Liver (tissue), 3 donors: ENCODE measurements around the gene PDZD2.

Experiments used
- CTCF ChIP-seq: fragments of 150-350 bp; IDR thresholded peaks from 2 replicates; pipeline ENCODE4 v1.5.1; 2017; ENCODE audit warnings: improper control_type of control experiment, low read depth, low read length; ENCODE audit not compliant: missing input control
- EGR1 ChIP-seq, 2 donors: IDR thresholded peaks; 2 replicates each; pipeline ENCODE4 v1.6.1; 2016 to 2018; ENCODE audit warnings: antibody characterized with exemption in 2 of 2, low read depth in 2 of 2
- FOXA1 ChIP-seq: IDR thresholded peaks from 2 replicates; pipeline ENCODE4 v1.6.1; 2016; ENCODE audit warnings: antibody characterized with exemption
- GABPA ChIP-seq, 2 donors: IDR thresholded peaks in 1 of 2; conservative IDR thresholded peaks in 1 of 2; 2 replicates each; pipeline ENCODE4 v1.6.1; 2016; ENCODE audit warnings: antibody characterized with exemption in 2 of 2, mild to moderate bottlenecking in 1 of 2, moderate library complexity in 1 of 2
- HNF4G ChIP-seq: IDR thresholded peaks from 2 replicates; pipeline ENCODE4 v1.6.1; 2016; ENCODE audit warnings: antibody characterized with exemption
- JUND ChIP-seq, 2 donors: IDR thresholded peaks; 2 replicates each; pipeline ENCODE4 v1.6.1; 2016; ENCODE audit warnings: antibody characterized with exemption in 2 of 2
- MAX ChIP-seq: IDR thresholded peaks from 2 replicates; pipeline ENCODE4 v1.6.1; 2016; ENCODE audit warnings: antibody characterized with exemption
- RAD21 ChIP-seq, 2 donors: IDR thresholded peaks; 2 replicates each; pipeline ENCODE4 v1.6.1; 2016; ENCODE audit warnings: antibody characterized with exemption in 2 of 2, mild to moderate bottlenecking in 2 of 2
- REST ChIP-seq: IDR thresholded peaks from 2 replicates; pipeline ENCODE4 v1.6.1; 2016; ENCODE audit warnings: antibody characterized with exemption, mild to moderate bottlenecking
- SP1 ChIP-seq: IDR thresholded peaks from 2 replicates; pipeline ENCODE4 v1.6.1; 2018; ENCODE audit warnings: antibody characterized with exemption, mild to moderate bottlenecking
- TAF1 ChIP-seq: conservative IDR thresholded peaks from 2 replicates; pipeline ENCODE4 v1.6.1; 2016; ENCODE audit warnings: antibody characterized with exemption, mild to moderate bottlenecking
- YY1 ChIP-seq: IDR thresholded peaks from 2 replicates; pipeline ENCODE4 v1.6.1; 2016; ENCODE audit warnings: antibody characterized with exemption, mild to moderate bottlenecking
- ZBTB33 ChIP-seq: IDR thresholded peaks from 2 replicates; pipeline ENCODE4 v1.6.1; 2016; ENCODE audit warnings: antibody characterized with exemption
- donor health status: healthy.
- donor health status: healthy.

- TF ChIP-seq YY1 (no peak), CTCF (no peak), MAX (no peak), RAD21 (IDR thresholded peaks at IDR 0.05) (no peak), SP1 (no peak), GABPA (IDR thresholded peaks at IDR 0.05 in 1 of 2, conservative IDR thresholded peaks at IDR 0.05 in 1 of 2) (no peak), JUND (IDR thresholded peaks at IDR 0.05) (no peak), HNF4G (no peak), FOXA1 (no peak), TAF1 (no peak), REST (no peak), EGR1 (IDR thresholded peaks at IDR 0.05; ENCODE audit: low read depth in 2 of 2) (no peak), ZBTB33 (no peak)
Observed at GRCh38 chr5:32013658-32014057, 374.7 kb downstream of the PDZD2 start.
